HG03025 (cell line): ENCODE measurements around the gene ILKAP.

Experiments used
- ATAC-seq: cut with Tn5 transposase; IDR thresholded peaks from one replicate; pipeline ENCODE4 v1.9.1; 2021; ENCODE audit warnings: mild to moderate bottlenecking, moderate library complexity; ENCODE audit not compliant: unreplicated experiment, low FRiP score

The ILKAP gene

GRCh38 chr2:238126338-238126737, 77.2 kb downstream of the ILKAP start:
- no peak for ATAC-seq

GRCh38 chr2:238125127-238125885, 78.2 kb downstream of the ILKAP start:
- ATAC-seq = no peak

DNA sequence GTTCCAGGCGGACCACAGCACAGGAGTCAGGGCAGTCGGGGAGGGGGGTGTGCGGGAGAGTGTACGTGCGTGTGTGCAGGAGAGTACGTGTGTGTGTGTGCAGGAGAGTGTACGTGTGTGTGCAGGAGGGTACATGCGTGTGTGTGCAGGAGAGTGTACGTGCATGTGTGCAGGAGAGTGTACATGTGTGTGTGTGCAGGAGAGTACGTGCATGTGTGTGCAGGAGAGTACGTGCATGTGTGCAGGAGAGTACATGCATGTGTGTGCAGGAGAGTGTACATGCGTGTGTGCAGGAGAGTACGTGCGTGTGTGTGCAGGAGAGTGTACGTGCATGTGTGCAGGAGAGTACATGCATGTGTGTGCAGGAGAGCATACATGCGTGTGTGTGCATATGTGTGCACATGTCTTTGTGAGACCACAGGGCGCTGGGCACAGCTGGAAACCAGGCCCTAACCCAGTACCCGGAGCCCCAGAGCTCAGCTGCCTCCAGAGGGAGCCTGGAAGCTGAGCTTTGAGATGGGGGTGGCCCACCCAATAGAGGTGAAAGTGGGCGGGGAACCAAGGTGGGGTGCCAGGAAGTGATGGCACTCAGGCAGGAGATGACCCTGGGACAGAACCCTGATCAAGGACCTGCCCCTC, 78.9 kb downstream of the ILKAP start:
- no peak for ATAC-seq

GRCh38 chr2:238123991-238124470, 79.5 kb downstream of the ILKAP start:
- no peak for ATAC-seq

DNA sequence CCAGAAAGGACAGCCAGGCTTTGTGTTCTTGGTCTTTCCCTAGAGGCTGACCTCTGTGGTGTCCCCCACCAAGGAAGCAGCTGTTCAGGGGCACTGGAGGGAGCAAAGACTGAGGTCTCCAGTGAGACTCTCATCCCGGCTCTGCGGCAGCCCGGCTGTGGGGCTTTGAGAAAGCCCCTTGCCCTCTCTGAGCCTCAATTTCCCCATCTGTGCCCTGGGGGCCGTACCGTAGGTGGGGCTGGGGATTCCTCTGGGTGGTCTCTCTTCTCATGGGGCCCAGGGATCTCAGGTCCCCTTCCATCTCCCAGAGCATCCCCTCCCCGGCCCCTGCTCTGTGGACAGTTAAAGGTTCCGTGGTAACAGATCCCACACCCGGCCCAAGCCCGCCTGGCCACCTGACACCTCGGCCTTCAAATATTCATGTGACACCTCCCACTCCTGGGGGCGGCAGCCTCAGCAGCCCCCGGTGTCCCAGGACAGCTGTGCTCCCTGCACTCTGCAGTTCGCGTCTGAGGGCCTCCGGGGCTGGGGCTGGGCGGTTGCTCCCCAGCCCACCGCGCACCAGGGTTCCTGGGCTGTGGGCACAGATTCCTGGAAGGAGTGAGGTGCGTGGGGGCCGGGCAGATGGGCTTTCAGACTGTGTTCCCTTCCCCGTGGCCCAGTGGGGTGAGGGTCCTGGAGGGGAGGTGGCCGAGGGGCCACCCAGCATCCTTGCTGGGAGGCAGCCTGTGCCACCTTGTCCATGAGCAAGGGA, 80.1 kb downstream of the ILKAP start:
- no peak for ATAC-seq

DNA sequence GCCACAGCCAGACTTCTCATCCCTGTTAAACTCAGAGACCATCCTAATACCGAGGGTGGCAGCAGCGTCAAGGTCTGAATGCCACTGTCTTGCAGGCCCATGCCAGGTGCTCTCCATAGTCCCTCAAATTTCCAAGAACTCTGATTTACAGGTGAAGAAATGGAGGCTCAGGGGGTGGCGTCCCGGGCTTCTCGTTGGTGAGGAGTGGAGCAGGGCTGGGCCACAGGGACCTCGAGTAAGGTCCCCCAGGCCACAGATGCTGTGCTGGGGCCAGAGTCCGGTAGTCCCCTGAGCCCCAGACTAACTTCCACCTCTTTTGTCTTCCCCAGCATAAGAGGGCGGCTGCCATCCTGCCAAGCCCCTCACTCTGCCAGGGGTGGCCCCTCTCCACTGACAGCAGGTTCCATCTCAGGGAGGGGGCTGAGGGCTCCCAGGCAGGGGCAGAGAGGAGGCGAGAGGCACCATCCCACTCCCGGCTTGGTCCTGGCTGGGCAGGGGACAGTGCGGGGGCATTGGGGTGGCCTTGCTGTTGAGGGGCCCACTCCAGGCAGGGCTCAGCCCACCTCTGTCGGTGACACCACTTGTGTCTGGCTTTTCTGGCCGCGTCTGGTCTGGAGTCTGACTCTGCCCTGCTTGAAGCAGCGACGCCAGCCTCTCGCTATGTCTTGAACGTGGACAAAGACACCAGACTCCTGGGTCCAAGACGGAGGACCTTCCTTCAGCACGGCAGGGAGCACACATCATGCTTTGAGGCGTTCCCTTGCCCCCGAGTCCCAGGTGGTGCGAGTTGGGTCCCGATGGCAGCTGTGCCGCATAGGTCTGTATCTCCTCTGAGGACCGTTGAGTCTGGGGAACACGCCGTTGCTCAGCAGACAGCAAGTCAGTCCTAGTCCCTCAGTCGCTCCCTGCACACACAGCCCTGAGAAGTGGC, 80.9 kb downstream of the ILKAP start:
- no peak for ATAC-seq

DNA sequence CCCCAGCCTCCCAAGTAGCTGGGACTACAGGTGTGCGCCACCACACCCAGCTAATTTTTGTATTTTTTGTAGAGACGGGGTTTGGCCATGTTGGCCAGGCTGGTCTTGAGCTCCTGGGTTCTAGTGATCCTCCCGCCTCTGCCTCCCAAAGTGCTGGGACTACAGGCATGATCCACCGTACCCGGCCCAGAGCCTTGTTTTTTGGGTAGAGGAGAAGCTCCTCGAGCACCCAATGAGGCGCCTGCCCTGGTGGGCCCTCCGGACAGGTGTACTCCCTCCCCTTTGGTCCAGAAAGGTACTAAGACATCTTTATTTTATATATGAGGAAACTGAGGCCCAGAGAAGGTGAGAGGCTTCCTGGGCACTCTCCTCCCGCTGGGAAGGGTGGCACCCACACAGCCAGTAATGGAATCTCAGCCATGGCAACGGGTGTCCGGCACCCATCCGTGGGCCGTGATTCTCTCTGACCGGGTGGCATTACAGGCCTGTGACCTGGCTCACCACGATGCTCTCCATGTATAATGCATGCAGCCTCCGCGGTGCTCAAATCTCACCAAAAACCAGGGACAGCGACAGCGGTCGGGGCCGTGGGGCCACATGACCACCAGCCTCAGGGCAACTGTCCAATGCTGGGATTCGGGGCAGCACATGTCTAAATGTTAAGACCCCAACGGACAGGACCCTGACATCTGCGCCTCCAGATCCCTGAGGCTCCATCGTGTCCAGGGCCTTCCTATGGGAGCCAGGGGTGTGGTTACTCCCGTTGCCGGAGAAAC, 81.8 kb downstream of the ILKAP start:
- ATAC-seq = no peak

GRCh38 chr2:238120463-238121298, 82.8 kb downstream of the ILKAP start:
- ATAC-seq = no peak
